22Rv1 (cell line): ENCODE measurements around the gene NUF2.

Experiments
- CTCF ChIP-seq: fragments of 450-650 bp; IDR thresholded peaks from 2 replicates; pipeline ENCODE4 v1.5.1; 2017; ENCODE audit warnings: mild to moderate bottlenecking
- ZFX ChIP-seq: fragments of 450-650 bp; IDR thresholded peaks from 2 replicates; pipeline ENCODE4 v1.6.1; 2017; ENCODE audit warnings: antibody characterized with exemption, borderline replicate concordance

- TF ChIP-seq CTCF (no peak), ZFX (no peak)
These were observed 65.4 kb downstream of the NUF2 start for GRCh38 chr1:163387146-163387545.
